HG03571 (cell line): ENCODE results near the gene PEX11B.

Source experiments
- ATAC-seq: cut with Tn5 transposase; IDR thresholded peaks from one replicate; pipeline ENCODE4 v1.9.1; 2021; ENCODE audit not compliant: unreplicated experiment

PEX11B gene

DNA sequence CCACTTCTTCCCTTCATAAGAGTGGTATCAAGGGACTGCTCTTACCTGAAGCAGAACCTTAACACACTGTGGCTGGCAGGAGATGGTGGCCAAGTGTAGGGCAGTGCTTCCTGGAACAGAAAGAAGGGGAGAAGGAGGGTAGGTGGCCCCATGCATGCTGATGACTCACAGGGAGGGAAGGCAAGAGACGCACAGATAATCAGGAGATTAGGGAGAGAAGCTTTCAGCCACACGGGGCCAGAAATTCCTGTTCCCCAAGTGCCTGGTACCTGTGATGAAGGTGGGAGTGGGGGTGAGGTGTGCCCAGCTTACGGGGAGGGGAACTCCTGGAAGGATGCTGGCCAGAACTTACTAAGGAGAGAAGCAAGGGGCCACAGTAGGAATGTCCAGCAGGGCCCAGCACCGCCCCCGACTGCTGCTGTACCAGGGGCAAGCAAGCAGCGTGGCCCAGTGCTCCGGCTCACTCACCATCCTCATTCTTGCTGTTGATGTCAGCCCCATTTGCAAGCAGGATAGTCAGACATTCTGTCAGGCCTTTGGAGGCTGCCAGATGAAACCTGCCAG is 40.5 kb downstream of the PEX11B start:
- ATAC-seq, result no peak

DNA sequence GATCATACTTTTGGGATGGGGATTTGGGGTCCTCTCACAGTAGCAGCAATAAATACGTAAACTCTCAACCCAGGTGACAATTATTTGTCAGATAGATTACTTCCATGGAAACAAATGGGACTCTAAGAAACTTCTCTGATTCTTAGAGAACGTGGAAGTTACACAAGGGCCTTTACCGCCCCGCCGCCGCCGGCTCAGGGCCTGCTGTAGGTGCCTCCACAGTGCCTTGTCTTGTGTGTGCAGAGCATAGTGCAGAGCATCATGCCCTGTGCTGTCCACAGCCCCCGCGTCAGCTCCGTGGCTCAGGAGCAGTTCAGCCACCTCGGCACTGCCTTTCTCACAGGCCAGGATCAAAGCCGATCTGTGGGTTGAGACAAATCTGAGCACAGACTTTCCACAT is 43.9 kb downstream of the PEX11B start:
- no peak for ATAC-seq

DNA sequence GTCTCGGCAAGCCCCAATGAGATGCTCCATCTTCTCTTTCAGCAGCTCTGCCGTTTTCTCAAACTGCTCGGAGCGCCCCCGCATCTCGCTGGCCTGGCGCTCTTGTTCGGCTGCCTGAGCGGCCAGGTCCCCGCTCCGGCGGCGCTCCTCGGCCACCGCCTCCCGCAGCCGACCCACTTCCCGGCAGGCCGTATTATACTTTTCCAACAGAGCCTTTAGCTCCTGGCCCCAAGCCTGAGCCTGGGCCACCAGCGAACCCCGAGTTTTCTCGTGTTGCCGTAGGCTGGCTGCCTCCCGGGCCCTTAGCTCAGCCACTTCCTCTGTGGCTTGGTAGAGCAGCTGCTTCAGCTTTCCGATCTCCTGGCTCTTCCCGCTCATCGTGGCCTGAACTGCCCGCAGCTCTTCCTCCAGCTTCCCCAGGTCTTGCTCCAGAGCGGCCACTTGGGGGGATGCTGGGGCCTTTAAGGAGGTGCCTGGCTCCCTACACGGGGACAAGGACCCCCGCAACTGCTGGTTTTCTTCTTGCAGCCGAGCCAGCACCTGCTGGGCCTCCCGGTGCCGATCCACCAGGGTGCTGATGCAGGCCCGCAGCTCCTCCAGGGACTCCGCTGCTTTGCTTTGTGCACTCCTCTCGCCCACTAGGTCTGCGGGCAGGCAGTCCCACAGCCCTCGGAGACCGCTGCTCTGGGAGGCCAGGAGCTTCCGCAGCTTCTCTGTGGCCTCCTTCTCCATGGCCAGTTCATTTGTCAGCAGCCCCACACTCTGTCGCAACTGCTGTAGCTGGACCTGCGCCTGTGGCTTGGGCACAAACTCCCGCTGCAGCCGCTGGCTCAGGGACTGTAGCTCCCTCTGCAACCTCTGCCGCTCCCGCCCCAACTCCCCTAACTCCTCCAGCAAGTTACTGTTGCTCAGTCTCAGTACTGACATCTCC is 46.3 kb downstream of the PEX11B start:
- ATAC-seq, result no peak

DNA sequence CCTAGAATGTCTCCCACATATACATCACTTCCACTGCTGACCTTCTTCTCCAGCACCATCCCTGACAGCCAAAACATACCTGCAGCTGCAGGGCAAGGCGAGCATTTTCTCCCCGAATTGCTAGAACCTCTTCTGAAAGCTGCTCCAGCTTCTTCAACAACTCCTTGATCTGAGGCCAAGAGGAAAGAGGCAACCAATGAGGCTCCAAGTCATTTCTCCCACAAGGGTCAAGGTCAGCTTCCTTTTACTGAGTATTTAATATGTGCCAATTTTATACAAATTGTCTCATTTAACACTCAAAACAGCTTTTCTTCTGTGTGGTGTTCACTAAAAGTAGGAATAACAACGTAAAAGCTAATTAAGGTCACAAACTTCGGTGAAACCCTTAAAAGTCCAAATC is 50.3 kb downstream of the PEX11B start:
- no peak for ATAC-seq

DNA sequence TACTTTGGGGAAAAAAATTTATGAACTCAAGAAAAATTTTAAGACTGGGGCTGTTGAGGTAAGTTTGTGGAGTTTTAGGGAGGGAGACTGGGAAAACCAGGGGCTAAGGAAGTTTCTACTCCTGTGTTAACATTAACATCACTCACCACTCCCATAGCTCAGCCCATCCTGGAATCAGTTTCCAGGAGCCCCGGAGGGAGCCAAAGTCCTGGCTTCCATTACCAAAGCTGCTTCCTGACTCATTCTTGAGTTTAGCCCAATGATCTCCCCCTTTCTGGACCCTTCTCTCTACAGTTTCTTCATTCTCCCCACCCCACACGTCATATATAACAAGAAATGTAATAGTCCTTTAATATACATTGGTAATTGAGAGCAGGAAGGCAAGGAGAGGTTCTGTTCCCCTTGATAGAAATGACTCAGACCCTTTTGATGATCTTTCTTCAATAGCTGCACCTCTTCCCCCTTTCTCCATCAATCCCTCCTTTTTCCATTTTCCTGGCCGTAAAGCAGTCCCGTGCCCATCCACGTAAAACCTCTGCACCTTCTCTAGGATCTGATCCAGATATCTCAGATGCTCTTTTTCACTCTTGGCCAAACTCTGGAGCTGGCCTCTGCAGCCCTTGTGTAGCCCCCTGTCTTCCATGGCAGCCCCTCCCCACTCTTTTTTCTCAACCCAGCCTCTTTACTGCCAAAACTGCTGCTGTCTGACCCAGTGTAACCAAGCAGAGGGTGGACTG is 55.1 kb downstream of the PEX11B start:
- ATAC-seq, result no peak
